ENCODE measurements around the gene SRC. TPM values are rescaled to one million over a fixed set of nuclear protein-coding genes. Genes with fewer than 3 reads are reported as not detected.

Gene SRC
- total RNA-seq, 1 experiment from 2014 or later, result 197 TPM

- Mint-ChIP-seq H3K36me3 (ENCODE audit: insufficient read depth, unreplicated experiment) (peaks cover 41% of the 10 kb centered on the region), H3K27me3 (ENCODE audit: insufficient read depth, unreplicated experiment) (no peaks in the 10 kb centered on the region), H3K27ac (ENCODE audit: unreplicated experiment) (no peak overlapping the region), H3K4me1 (ENCODE audit: low read depth, unreplicated experiment) (peaks cover 7% of the 10 kb centered on the region), H3K9me3 (ENCODE audit: unreplicated experiment) (no peaks in the 10 kb centered on the region), H3K4me3 (ENCODE audit: unreplicated experiment) (no peak overlapping the region)
- ChIA-PET CTCF (interaction anchor here (1.1 kb wide), 1 partner anchor 382 kb away, joined by 3 read pairs; no protein-coding TSS in a partner anchor), POLR2A (no interaction called here)
- peak in 1 of 2 experiments; percentile 35 for DNase-seq
- BruUV-seq (replicated peaks), result no TSS peak
- H3K9me3 ChIP-seq, result no peaks in the 10 kb centered on the region
- H3K4me1 ChIP-seq, result peaks cover 13% of the 10 kb centered on the region
- intact Hi-C loops (cut with micrococcal nuclease; ENCODE audit: unreplicated experiment), result no loop called here
- TF ChIP-seq CTCF (IDR thresholded peaks at IDR 0.05; ENCODE audit: insufficient read depth in 1 of 2, low read depth in 1 of 2, low read length in 1 of 2, severe bottlenecking in 1 of 2, unreplicated experiment in 1 of 2), result no peak
- no peaks in the 10 kb centered on the region for H3K27me3 ChIP-seq (replicated peaks; ENCODE audit: control insufficient read depth, insufficient read depth, low read length)
- peaks cover 8% of the 10 kb centered on the region for H3K36me3 ChIP-seq (ENCODE audit: control insufficient read depth, insufficient read depth, low read length)
- no peak overlapping the region for H3K4me3 ChIP-seq (ENCODE audit: low read depth, low read length)
These were observed 44.4 kb upstream of the SRC start for GRCh38 chr20:37301558-37301957.

- CTCF ChIA-PET, result interaction anchor here (0.6 to 0.9 kb wide), 2 partner anchors 9 to 80 kb away, joined by 3 read pairs; no protein-coding TSS in a partner anchor
- H3K27me3 Mint-ChIP-seq (ENCODE audit: insufficient read depth, unreplicated experiment), result no peaks in the 10 kb centered on the region
- peaks cover 13% of the 10 kb centered on the region for H3K4me1 ChIP-seq
- TF ChIP-seq CTCF (IDR thresholded peaks at IDR 0.05; ENCODE audit: insufficient read depth in 1 of 2, low read depth in 1 of 2, low read length in 1 of 2, severe bottlenecking in 1 of 2, unreplicated experiment in 1 of 2), result no peak
- peak in 1 of 2 experiments; percentile 16 for DNase-seq
- no peak overlapping the region for H3K4me3 Mint-ChIP-seq (ENCODE audit: unreplicated experiment)
- BruUV-seq (replicated peaks), result no TSS peak
- no peaks in the 10 kb centered on the region for H3K9me3 Mint-ChIP-seq (ENCODE audit: unreplicated experiment)
- intact Hi-C loops (cut with micrococcal nuclease; ENCODE audit: unreplicated experiment), result no loop called here
- H3K36me3 Mint-ChIP-seq (ENCODE audit: insufficient read depth, unreplicated experiment), result peaks cover 44% of the 10 kb centered on the region
- peaks cover 7% of the 10 kb centered on the region for H3K4me1 Mint-ChIP-seq (ENCODE audit: low read depth, unreplicated experiment)
- POLR2A ChIA-PET, result interaction anchor here (1.6 kb wide), 1 partner anchor 14 kb away, joined by 7 read pairs; the partner anchor contains the start of gene MANBAL
- H3K27ac Mint-ChIP-seq (ENCODE audit: unreplicated experiment), result peak overlapping the region; percentile 2
- no peak overlapping the region for H3K4me3 ChIP-seq (ENCODE audit: low read depth, low read length)
- H3K9me3 ChIP-seq, result no peaks in the 10 kb centered on the region
- peaks cover 8% of the 10 kb centered on the region for H3K36me3 ChIP-seq (ENCODE audit: control insufficient read depth, insufficient read depth, low read length)
- H3K27me3 ChIP-seq (replicated peaks; ENCODE audit: control insufficient read depth, insufficient read depth, low read length), result no peaks in the 10 kb centered on the region
These were observed 43.0 kb upstream of the SRC start for GRCh38 chr20:37302981-37303380.

- no TSS peak for BruUV-seq (replicated peaks)
- H3K27me3 ChIP-seq (replicated peaks; ENCODE audit: control insufficient read depth, insufficient read depth, low read length), result no peaks in the 10 kb centered on the region
- H3K27me3 Mint-ChIP-seq (ENCODE audit: insufficient read depth, unreplicated experiment), result no peaks in the 10 kb centered on the region
- H3K27ac Mint-ChIP-seq (ENCODE audit: unreplicated experiment), result peak overlapping the region; percentile 2
- no peak for TF ChIP-seq CTCF (IDR thresholded peaks at IDR 0.05; ENCODE audit: insufficient read depth in 1 of 2, low read depth in 1 of 2, low read length in 1 of 2, severe bottlenecking in 1 of 2, unreplicated experiment in 1 of 2)
- H3K4me3 Mint-ChIP-seq (ENCODE audit: unreplicated experiment), result no peak overlapping the region
- ChIA-PET CTCF (no interaction called here), POLR2A (interaction anchor here (1.6 kb wide), 1 partner anchor 14 kb away, joined by 7 read pairs; the partner anchor contains the start of gene MANBAL)
- DNase-seq, result peak in 1 of 2 experiments; percentile 43
- peaks cover 44% of the 10 kb centered on the region for H3K36me3 Mint-ChIP-seq (ENCODE audit: insufficient read depth, unreplicated experiment)
- peaks cover 13% of the 10 kb centered on the region for H3K4me1 ChIP-seq
- peaks cover 7% of the 10 kb centered on the region for H3K4me1 Mint-ChIP-seq (ENCODE audit: low read depth, unreplicated experiment)
- no peaks in the 10 kb centered on the region for H3K9me3 Mint-ChIP-seq (ENCODE audit: unreplicated experiment)
- H3K9me3 ChIP-seq, result no peaks in the 10 kb centered on the region
- intact Hi-C loops (cut with micrococcal nuclease; ENCODE audit: unreplicated experiment), result no loop called here
- peaks cover 9% of the 10 kb centered on the region for H3K36me3 ChIP-seq (ENCODE audit: control insufficient read depth, insufficient read depth, low read length)
- H3K4me3 ChIP-seq (ENCODE audit: low read depth, low read length), result no peak overlapping the region
These were observed 42.3 kb upstream of the SRC start for GRCh38 chr20:37303637-37304036.

All from Caco-2 (cell line).